ENCODE results near the gene TPRG1L.

Gene TPRG1L

DNA sequence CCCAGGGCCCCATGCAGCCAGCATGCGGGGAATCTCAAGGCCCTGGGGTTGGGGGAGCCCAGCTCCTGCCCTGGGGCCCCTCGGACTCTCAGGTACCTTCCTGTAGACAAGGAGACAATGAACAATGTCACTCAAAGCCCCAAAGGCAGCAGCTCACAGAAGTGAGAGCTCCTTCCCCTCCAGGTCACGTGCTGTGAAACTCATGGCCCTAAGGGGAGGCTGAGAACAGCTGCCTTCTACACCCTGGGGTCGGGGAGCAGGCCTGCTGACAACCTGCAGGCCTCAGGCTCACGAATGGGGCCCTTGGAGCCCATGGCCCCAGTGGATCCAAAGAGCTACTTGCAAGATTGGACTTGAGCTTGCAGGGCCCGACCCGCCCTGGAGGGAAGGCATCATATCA, 16.7 kb upstream of the TPRG1L start:
- DNase-seq (ENCODE audit: low read depth in 1 of 2, low spot score in 1 of 2): no peak
- no peak overlapping the region for H3K4me3 ChIP-seq (replicated peaks; ENCODE audit: insufficient read depth, low read length)

DNA sequence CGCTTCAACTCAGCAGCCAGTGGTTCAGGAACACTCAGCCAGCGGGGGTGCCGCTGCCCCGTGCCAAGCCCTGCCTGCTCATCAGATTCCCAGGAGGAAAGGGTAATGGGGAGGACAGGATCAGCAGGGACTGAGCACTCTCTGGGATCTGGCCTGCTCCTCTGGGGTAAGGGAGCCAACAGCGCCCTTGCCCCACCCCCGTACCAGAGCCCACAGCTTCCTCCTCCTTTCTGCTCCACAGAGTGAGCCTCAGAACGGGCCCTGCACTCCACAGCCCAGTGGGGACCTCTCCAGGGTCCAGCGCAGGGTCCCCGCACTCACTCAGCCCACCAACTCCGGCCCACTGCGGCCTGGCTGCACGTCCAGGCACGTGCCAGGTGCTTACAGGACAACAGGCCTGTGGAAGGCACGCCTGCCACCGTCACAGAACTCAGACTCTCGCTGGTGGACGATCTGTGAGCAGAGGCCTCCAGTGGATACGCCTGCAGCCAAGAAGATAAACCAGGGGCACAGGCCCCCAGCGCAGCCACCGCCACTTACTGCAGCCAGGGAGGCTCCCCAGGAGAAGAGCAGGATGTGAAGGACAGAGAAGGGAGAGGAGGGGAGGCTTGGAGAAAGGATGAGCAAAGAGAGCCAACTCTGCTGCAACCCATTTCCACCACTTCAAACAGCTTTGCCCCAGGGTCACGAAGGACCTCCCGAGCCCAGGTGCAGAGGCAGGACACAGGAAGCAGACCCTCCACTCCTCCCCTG, 15.6 kb upstream of the TPRG1L start:
- peak in 1 of 2 experiments; percentile 57 for DNase-seq (ENCODE audit: low read depth in 1 of 2, low spot score in 1 of 2)
- Histone ChIP-seq H3K27me3 (ENCODE audit: insufficient read depth, poor library complexity, severe bottlenecking) (peaks cover 8% of the 10 kb centered on the region), H3K27ac (replicated peaks) (peak overlapping the region; percentile 41; the same call in 1 of the 2 replicates), H3K4me3 (replicated peaks; ENCODE audit: insufficient read depth, low read length) (no peak overlapping the region)
- TF ChIP-seq, protein P1, sequence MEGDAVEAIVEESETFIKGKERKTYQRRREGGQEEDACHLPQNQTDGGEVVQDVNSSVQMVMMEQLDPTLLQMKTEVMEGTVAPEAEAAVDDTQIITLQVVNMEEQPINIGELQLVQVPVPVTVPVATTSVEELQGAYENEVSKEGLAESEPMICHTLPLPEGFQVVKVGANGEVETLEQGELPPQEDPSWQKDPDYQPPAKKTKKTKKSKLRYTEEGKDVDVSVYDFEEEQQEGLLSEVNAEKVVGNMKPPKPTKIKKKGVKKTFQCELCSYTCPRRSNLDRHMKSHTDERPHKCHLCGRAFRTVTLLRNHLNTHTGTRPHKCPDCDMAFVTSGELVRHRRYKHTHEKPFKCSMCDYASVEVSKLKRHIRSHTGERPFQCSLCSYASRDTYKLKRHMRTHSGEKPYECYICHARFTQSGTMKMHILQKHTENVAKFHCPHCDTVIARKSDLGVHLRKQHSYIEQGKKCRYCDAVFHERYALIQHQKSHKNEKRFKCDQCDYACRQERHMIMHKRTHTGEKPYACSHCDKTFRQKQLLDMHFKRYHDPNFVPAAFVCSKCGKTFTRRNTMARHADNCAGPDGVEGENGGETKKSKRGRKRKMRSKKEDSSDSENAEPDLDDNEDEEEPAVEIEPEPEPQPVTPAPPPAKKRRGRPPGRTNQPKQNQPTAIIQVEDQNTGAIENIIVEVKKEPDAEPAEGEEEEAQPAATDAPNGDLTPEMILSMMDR (IDR thresholded peaks at IDR 0.05; ENCODE audit: insufficient read depth, low read length): no peak
- no peak for TF ChIP-seq POLR2AphosphoS5 (IDR thresholded peaks at IDR 0.05; ENCODE audit: low read depth)
- TF ChIP-seq SPI1 (IDR thresholded peaks at IDR 0.05; ENCODE audit: borderline replicate concordance, low read depth): no peak
- TF ChIP-seq GABPA (IDR thresholded peaks at IDR 0.05; ENCODE audit: low read depth): no peak
- TF ChIP-seq, protein P2, sequence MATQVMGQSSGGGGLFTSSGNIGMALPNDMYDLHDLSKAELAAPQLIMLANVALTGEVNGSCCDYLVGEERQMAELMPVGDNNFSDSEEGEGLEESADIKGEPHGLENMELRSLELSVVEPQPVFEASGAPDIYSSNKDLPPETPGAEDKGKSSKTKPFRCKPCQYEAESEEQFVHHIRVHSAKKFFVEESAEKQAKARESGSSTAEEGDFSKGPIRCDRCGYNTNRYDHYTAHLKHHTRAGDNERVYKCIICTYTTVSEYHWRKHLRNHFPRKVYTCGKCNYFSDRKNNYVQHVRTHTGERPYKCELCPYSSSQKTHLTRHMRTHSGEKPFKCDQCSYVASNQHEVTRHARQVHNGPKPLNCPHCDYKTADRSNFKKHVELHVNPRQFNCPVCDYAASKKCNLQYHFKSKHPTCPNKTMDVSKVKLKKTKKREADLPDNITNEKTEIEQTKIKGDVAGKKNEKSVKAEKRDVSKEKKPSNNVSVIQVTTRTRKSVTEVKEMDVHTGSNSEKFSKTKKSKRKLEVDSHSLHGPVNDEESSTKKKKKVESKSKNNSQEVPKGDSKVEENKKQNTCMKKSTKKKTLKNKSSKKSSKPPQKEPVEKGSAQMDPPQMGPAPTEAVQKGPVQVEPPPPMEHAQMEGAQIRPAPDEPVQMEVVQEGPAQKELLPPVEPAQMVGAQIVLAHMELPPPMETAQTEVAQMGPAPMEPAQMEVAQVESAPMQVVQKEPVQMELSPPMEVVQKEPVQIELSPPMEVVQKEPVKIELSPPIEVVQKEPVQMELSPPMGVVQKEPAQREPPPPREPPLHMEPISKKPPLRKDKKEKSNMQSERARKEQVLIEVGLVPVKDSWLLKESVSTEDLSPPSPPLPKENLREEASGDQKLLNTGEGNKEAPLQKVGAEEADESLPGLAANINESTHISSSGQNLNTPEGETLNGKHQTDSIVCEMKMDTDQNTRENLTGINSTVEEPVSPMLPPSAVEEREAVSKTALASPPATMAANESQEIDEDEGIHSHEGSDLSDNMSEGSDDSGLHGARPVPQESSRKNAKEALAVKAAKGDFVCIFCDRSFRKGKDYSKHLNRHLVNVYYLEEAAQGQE (IDR thresholded peaks at IDR 0.05; ENCODE audit: insufficient replicate concordance, low read depth): no peak

More for the DNA sequence above, 16.7 kb upstream of the TPRG1L start:
- peaks cover 8% of the 10 kb centered on the region for H3K27me3 ChIP-seq (ENCODE audit: insufficient read depth, poor library complexity, severe bottlenecking)
- no peak overlapping the region for H3K27ac ChIP-seq (replicated peaks)
- TF ChIP-seq, protein P2 (IDR thresholded peaks at IDR 0.05; ENCODE audit: insufficient replicate concordance, low read depth): no peak
- TF ChIP-seq SPI1 (IDR thresholded peaks at IDR 0.05; ENCODE audit: borderline replicate concordance, low read depth) (no peak), GABPA (IDR thresholded peaks at IDR 0.05; ENCODE audit: low read depth) (no peak), POLR2AphosphoS5 (IDR thresholded peaks at IDR 0.05; ENCODE audit: low read depth) (no peak)
- TF ChIP-seq, protein P1 (IDR thresholded peaks at IDR 0.05; ENCODE audit: insufficient read depth, low read length): no peak

DNA sequence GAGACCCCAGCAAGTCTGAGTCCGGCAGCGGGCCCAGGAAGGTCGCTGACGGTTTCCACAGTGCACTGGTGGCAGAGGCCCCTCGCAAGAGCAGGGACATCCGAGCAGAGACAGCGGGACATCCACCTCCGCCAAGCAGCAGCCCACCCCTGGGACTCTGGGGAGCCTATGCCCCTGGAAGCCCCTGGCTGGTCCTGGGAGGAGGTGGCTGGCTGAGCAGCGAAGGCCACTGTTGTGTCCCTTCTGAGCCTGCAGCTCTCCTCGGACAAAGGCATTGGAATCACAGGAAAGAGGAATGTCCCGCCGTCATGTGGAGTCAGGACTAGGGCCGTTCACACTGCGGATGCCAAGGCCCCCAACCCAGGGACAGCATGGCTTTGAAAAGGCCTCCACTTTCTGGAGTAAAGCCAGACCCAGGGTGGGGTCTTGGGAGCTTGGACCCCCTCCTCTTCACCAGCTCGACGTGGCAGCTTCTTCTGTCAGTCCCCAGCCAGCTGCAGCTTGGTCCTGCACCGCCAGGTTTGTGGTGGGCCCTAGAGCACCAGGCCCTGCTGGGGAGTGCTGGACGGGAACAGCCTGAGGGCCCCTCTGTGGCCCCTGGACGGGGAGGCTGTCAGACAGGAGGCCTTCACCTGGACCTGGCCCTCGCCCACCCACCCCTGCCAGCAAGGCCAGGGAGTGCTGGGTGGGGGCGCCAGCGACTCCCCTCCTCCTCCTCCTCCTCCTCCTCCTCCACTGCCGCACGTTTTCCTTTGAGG, 14.9 kb upstream of the TPRG1L start:
- DNase-seq (ENCODE audit: low read depth in 1 of 2, low spot score in 1 of 2): no peak
- H3K27me3 ChIP-seq (ENCODE audit: insufficient read depth, poor library complexity, severe bottlenecking): peaks cover 8% of the 10 kb centered on the region

More for the DNA sequence above, 14.9 kb upstream of the TPRG1L start:
- no peak overlapping the region for H3K4me3 ChIP-seq (replicated peaks; ENCODE audit: insufficient read depth, low read length)
- H3K27ac ChIP-seq (replicated peaks): peak overlapping the region; percentile 50; the same call in 1 of the 2 replicates
- TF ChIP-seq, protein P2 (IDR thresholded peaks at IDR 0.05; ENCODE audit: insufficient replicate concordance, low read depth): no peak
- TF ChIP-seq, protein P1 (IDR thresholded peaks at IDR 0.05; ENCODE audit: insufficient read depth, low read length): no peak
- TF ChIP-seq POLR2AphosphoS5 (IDR thresholded peaks at IDR 0.05; ENCODE audit: low read depth) (no peak), SPI1 (IDR thresholded peaks at IDR 0.05; ENCODE audit: borderline replicate concordance, low read depth) (no peak)

All from HL-60 (cell line).